Measurements from ENCODE around the gene ASB2. TPM values are rescaled to one million over a fixed set of nuclear protein-coding genes. Genes with fewer than 3 reads are reported as not detected.
A peak's percentile ranks its signal among the peaks of the same experiment; 100 is the strongest.

Gene ASB2
- total and polyA plus RNA-seq, 2 of the 13 experiments (the other 11 are each of a cell fraction or from before 2014, with no cell fraction given): 0.82 to 4.1 TPM

GRCh38 chr14:93902619-93903307, 73.6 kb downstream of the ASB2 start (continued):
- 0 out of 2 replicates have a peak, but pooled peaks have one; percentile 30 for TF ChIP-seq ZNF564 (CRISPR knock-in tag; IDR thresholded peaks at IDR 0.05)
- TF ChIP-seq ZNF574 (CRISPR knock-in tag; IDR thresholded peaks at IDR 0.05): peak; percentile 67
- no peak for TF ChIP-seq SP140L (CRISPR knock-in tag; IDR thresholded peaks at IDR 0.05; ENCODE audit: borderline replicate concordance)
- no peak for TF ChIP-seq GRHL1 (CRISPR knock-in tag; conservative IDR thresholded peaks at IDR 0.05)
- TF ChIP-seq TFAP4 (IDR thresholded peaks at IDR 0.05; ENCODE audit: borderline replicate concordance, low read depth): peak; percentile 59; the same call in 1 of the 2 replicates
- TF ChIP-seq GLMP (CRISPR knock-in tag; IDR thresholded peaks at IDR 0.05; ENCODE audit: borderline replicate concordance): no peak
- no peak for TF ChIP-seq KAT2B (IDR thresholded peaks at IDR 0.05; ENCODE audit: borderline replicate concordance, low read depth, low read length)
- no peak for TF ChIP-seq RFXANK (CRISPR knock-in tag; IDR thresholded peaks at IDR 0.05)
- TF ChIP-seq KLF6 (CRISPR knock-in tag; IDR thresholded peaks at IDR 0.05): no peak
- no peak for TF ChIP-seq KAT8 (CRISPR knock-in tag; IDR thresholded peaks at IDR 0.05)
- no peak for TF ChIP-seq SRY (CRISPR knock-in tag; IDR thresholded peaks at IDR 0.05)
- TF ChIP-seq PHF21A (CRISPR knock-in tag; IDR thresholded peaks at IDR 0.05): peak; percentile 74
- no peak for TF ChIP-seq ARID3A (IDR thresholded peaks at IDR 0.05; ENCODE audit: low read depth, low read length)
- TF ChIP-seq DPF2 (CRISPR knock-in tag; IDR thresholded peaks at IDR 0.05; ENCODE audit: borderline replicate concordance, low read depth): peak; percentile 26; the same call in 1 of the 2 replicates
- TF ChIP-seq ZNF749 (CRISPR knock-in tag; IDR thresholded peaks at IDR 0.05; ENCODE audit: borderline replicate concordance): no peak
- peak; percentile 47 for TF ChIP-seq ASH2L (IDR thresholded peaks at IDR 0.05; ENCODE audit: insufficient read length, low read depth, low read length)
- TF ChIP-seq PBX3 (CRISPR knock-in tag; IDR thresholded peaks at IDR 0.05; ENCODE audit: borderline replicate concordance): no peak
- TF ChIP-seq ZNF672 (CRISPR knock-in tag; IDR thresholded peaks at IDR 0.05): no peak
- no peak for TF ChIP-seq ZFP62 (CRISPR knock-in tag; IDR thresholded peaks at IDR 0.05)
- TF ChIP-seq MLLT10 (CRISPR knock-in tag; IDR thresholded peaks at IDR 0.05): no peak
